Renal cortical epithelial cell (primary cell): ENCODE results near the gene PLOD2. TPM values are rescaled to one million over a fixed set of nuclear protein-coding genes. Genes with fewer than 3 reads are reported as not detected.

ENCODE experiments used
- DNase-seq: peaks from one replicate; pipeline ENCODE4 v3.0.0-alpha.2; 2011; ENCODE audit warnings: low read depth
- total RNA-seq: library from RNA; depleted of rRNA; stranded (reverse); fragments of >200 nt; gene quantifications from 2 replicates; pipeline ENCODE4 v1.2.3, GENCODE V29; 2014

PLOD2 gene
- total RNA-seq, 1 donor from 2014 or later = 348 TPM

DNA sequence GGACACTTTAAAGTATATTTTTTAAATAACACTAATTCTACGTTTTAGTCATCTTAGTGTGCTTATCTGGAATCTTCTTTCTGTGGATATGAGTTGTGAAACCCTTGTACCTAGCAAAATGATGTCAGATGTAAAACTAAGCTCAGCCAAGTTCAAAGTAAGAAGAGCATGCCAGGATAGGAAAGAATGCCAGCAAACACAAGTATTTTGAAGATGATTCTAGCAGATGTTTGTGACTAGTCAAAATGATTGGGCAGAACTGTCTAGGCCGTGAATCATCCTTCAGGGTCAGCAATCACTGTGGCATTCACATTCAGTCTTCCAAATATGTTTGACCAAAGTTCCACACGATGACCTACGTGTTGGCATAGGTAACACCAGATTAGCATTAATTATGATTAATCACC is 5.4 kb upstream of the PLOD2 start:
- peak; percentile 92 for DNase-seq

DNA sequence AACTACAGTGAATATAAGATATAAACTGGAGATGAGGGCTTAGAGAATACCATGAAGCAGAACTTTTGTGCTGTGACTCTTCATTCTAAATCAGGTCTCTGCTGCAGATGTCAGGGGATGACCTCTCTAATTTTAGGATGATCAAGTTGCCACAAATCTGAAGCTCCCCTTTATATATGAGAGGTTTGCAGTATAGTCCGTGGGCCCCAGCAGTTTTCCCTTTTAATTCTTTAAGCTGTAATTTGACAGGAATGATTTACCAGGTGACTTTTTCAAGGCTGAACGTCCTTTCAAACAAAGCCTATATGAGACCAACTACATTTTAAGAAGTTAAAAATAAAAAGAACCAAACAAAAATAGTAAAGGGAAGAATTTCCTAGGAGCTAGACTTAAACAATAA is 4.9 kb upstream of the PLOD2 start:
- DNase-seq = no peak

DNA sequence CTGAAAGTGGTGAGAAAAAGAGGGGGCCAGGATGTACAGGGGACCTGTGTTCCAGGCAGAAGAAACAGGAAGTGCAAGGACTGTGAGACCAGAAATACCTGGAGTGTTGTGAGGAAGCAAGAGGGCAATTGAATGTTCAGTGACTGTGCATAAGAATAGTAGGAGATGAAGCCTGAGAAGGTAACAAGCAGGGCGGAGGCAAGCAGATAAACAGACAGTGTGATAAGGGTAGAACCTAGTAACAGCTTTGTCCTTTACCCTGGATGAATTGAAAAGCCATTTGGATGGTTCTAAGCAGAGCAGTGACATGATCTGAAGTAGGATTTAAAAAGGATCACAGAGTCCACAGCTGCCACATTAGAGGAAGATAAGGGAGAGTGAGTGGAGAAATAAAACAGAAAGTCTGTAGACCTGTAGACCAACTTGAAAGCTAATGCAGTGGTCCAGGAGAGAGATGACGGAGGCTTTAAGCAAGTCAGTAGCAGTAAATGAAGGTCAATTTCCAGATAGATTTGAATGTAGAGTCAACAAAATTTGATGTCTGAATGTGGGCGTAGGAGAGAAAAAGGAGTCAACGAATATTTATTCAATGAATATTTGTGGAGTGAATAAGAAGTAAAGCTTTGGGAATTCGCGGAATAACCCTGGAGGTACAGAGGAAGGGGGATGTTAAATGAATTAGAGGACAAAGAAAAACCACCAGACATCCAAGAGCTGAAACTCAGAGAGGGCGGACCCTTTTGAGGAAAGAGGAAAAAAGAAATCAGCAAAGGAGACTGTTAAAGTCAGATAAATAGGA is 4.2 kb upstream of the PLOD2 start:
- no peak for DNase-seq

DNA sequence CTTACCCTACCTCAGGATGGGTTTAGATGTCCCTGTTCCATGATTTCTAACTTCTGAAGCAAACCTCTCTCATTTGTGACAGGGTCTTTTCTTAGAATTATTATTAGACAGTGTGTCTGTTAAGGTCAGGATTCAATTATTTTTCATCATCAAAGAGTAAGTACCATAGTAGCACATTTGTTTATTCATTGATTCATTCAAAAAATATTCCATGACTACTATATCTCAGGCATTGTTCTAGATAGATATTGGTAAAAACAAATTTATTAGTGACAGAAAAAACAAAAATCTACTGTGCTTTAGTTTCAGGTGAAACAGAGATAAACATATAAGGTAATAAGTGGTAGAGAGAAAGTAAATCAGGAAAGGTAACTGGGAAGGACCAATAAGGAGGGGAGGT is 3.5 kb upstream of the PLOD2 start:
- DNase-seq = no peak

DNA sequence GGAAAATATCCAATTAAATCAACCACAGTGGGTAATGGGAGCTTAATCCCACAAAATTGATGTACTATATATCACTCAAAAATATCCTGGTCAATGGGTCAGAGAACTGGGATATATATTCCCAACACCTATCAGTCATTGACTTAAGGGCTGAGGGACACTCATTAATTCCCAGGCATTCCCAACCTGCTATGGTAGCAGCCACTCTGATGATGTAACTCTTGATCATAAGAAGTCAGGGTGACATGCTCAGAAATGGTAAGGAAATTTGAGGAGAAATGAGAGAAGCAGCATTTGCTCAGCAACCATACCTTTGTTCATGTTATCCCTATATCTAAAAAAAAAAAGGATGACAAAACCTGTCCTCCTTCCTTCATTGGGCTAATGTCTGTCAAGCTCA is 3.1 kb upstream of the PLOD2 start:
- no peak for DNase-seq

DNA sequence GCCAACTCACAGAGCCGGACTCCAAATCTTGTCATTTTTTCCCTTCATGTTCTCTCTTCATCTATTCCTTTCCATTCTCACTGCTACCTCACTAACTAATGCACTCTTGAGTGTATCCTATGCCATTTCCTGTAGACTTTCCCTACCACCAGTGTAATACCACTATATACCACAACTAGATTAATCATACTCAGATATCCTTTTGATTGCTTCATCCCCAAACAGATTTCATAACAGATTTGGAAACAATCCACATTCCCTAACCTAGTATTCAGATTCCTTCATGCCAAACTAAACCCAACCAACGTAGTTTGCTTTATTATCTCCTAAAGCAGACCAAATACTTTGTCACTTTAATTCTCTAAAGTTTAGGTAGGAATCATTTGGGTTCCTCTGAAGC is 2.6 kb upstream of the PLOD2 start:
- DNase-seq = peak; percentile 89

DNA sequence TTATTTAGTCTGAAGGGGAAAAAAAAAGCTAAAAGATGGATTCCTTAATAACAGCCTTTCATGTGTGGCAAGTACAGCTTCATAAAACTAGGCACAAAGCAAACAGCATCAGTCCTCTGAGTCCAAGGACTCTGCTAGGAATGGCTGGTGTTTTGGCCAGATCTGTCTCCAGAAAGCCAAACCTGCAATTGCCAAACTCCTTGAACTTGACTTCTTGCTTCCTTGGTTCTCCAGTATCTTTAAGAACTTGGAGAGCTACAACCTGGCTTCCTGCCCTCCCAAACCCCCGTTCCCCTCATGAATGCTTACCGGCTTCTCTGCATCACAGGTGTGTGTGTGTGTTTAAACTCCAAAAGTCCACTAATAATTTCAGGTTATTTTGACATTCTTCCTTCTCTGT is 1.6 kb upstream of the PLOD2 start:
- DNase-seq = no peak

DNA sequence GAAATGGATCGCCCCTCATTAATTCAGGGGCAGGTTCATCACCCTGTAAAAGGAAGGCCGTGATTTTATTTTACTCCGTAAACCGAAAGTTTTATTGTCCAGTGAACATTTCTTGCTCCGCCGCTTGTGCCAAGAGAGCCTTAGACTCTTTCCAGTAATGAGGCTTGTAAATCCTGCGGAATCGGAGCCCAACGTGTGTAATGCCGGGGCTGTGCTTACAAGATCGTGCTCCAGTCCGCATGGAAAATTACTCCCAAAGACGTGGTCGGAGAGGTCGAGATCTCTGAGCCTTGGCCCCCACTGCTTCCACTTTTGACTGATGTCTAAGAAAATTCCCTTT is 649 bp upstream of the PLOD2 start:
- no peak for DNase-seq

DNA sequence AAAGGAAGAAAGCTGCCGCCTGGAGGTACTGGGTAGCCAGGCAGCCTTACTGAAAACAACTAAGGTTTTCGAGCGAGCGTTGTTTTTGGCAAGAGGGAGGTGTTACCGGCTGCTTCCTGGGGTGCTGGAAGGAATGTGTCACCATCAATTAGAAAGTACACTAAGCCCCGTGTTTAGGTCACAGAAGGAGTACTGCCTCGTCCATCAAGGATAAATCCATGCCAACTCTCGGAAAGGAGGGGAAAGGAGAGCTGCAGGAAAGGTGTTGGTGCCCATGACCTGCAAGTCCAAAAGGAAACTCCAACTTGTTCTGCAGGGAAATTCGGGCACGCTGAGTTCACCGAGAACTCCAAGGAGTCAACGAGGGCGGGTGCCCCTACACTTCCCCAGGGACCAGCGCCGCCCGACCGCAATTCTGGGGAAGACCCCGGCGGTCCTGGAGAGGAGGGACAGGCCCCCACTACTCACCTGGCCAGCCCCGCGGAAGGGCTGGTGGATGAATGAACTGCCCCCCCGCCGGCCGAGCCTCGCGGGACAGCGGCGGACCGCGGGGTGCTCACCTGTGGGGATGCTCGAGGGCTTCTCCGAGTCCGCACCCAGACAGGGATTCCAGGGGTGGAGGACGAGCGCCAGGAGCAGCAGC is 542 bp downstream of the PLOD2 start:
- peak; percentile 86 for DNase-seq

DNA sequence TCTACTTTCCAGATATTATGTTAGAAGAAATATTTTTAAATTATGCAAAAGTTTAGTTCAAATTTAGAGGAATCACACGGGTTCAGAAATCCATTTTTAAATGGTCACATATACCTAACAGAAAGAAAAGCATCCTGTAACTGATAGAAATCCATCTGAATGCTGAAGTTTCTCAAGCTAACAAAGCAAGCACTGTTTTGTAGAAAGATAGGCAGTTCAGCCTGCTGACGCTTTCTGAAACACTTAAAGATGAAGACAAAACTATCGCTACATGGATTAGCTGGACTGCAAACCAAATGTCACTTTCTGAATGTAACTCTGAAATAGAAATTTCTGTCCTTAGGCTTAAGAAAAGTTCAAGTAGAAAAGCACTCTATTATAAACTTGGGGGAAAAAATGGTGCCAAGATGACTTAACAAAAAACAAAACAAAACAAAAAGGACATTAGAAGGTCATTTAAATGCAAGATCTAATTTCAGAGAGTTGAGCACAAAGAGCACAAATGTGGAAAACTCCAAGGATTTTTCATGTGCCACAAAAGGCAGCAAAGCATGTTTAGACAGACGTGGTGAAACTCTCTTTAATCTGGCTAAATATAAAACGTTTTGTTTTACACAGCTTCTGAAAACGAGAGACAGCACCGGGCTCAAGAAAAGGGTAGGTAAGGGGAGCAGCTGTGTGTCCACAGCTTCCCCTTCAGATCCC is 1.2 kb downstream of the PLOD2 start:
- no peak for DNase-seq

DNA sequence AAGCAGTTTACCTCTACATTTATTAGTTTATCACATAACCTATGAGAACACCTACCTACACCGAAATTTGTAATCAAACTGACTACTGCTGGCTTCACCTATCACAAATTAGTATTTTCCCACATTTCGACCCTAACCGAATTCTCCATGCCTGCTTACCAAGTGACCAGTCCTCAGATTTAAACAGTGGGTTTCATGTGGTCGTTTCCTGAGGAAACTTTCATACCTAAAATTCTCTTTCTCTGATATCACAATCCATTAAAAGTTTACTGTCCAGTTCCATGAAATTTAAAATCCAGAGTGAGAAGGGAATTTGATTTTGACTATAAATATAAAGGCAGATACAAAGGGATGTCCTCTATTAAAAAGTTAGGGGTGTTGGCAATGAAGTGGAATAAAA is 1.9 kb downstream of the PLOD2 start:
- DNase-seq = no peak

DNA sequence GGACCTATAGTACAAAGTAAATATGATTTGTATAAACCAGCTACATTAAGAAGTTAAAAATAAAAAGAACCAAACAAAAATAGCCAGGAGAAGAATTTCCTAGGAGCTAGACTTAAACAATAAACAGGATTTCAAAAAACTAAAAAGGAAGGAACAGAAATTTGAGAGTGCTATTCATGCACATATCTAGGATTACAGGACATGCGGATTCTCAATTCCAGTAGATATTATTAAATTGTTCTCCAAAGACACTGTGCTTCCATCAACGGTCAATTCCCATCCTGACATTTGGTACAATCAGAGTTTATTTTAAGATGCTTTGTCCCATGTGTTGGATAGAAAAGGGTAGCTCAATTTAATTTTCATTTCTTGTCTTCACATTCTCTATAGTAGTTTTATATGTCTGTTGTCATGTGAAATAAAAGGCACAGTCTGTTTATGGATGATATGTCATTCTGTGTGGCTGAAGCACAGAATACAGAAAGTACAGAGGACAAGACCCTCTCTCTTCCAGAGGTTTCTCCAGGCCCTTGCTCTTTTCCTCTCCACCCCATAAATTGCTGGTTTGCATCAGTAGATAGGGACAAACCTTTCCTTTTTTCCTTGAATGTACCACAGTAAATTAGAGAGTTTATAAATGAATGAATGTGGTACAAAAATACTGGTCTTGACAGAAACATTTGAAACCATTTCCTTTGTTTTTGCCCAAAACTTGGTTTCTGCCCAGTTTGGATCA is 3.5 kb downstream of the PLOD2 start:
- no peak for DNase-seq

DNA sequence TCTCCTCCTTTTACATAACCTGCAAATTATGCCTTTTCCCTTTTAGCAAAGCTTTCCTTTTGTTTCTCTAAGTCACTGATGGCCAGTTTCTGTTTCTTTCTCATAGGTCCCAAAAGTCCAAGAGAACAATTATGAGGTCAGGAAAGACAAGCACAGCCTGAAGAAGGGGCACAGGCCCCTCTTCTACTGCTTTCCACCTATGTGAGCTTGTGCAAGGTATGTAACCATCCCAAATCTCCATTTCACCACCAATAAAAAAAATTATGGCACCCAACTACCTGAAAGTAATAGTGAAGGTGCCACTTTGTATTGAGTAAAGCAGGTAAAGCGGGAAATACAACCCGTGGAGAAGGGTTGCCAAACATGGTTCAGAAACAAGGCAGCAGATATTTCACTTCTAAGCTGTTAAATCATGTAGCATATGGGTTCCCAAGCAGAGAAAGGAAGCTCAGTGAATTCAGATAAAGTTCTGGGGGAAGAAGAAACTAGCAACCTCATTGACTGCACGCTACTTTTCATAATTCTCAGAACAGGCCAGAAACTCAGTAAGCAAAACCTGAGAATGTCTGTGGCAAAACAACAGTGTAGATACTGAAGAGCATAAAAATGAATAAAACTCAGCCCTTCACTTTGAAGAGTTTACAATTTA is 4.2 kb downstream of the PLOD2 start:
- no peak for DNase-seq

DNA sequence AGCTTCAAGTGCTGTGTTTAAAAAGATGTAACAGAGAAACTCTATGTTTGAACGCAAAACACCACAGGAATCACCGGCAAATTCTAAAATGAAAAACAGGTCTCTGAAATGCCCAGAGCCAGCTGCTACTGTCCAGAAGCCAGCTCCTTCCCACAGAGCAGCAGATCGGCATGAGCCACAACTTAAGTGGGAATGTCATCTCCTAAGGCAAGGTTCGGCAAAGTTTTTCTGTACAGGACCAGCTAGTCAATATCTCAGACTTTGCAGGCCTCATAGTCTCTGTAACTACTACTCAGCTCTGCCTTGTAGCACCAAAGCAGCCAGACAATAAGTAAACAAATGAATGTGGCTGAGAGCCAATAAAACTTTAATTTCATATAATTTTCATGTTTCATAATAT is 4.9 kb downstream of the PLOD2 start:
- no peak for DNase-seq

DNA sequence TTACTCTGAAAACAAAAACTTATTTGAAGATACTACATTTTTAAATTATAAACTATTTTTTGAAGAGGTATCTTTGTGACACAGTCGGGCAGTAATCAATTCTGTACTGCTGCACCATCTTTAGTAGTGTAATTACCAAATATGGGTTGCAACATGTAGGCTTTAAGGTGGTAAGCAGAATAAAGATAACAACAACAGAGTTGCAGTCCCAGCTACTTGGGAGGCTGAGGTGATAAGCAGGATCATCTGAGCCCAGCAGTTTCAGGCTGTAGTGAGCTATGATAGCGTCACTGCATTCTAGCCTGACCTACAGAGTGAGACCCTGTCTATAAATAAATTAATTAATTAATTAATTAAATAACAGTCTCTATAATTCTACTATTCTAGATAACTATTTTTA is 6.0 kb downstream of the PLOD2 start:
- DNase-seq = no peak

DNA sequence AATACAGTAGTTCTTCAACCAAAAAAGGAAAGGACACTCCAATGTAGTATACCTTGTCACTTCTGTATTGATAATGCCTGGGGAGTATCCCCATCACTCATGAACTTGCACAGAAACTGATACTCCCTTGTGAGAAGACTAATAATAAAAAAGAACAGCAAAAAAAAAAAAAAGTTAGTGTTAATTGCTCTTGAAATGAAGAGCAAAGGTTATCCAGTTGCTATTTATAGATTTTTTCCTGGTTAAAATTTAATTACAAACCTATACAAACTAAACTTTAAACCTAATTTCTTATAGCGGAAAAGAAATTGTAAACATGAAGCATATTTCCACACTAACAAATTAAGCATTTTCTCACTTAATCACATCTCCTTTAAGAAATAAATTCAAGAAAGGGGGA is 6.7 kb downstream of the PLOD2 start:
- DNase-seq = no peak

DNA sequence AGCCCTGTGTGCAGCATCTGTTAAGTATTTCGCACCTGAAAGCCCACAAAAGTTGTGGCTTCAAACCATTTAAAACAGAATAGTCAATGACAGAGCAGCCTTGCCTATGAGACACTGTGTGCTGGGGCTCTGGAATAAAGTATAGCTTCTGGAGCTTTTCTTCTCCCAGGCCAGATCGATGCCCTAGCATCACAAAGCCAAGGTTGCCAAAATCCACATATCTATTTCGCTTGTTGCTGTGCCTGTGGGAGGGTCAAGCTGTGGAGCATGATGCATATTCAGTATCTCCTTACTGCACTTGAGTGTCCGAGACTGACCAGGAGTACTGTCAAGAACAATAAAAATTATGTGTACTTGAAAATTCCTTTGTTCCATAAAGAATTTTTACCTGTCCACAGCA is 7.6 kb downstream of the PLOD2 start:
- no peak for DNase-seq

DNA sequence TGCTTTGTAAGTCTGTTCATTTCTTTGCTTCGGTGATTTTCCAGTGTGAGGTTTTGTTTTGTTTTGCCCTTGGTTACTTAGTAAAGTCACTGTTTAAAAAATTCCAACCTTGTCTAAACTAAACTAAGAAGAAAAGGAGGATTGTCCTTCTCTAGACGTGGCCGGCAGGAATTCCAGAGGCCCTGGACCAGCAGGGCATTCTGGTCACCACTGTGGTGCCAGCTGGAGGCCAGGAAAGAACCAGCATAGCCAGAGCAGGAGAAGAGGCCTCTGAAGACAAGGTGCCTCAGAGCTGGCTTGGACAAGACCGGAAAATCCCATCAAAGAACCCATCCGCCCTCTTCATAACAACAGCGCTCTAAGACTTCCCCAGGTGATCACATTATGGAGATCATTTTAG is 8.2 kb downstream of the PLOD2 start:
- peak; percentile 94 for DNase-seq

DNA sequence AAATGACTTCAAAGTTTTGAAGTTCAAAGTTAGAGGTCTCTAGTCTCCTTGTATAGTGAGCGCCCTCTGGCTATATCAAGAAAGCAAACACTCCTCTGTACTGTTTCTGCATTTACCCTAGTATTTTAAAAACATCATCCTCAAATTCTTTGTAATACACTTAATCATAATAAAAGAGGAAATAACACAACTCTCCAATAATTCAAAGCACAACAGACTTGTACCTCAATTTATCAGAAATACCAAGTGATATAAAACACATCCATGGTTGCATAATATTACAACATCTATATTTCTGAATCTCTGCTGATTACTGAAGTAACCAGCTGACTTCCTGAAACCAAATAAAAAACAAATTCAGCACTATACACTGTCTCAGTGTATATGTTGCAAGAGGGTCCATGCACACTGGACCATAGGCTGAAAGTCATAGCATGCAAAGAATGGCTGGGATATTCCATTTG is 12.5 kb downstream of the PLOD2 start:
- peak; percentile 51 for DNase-seq

DNA sequence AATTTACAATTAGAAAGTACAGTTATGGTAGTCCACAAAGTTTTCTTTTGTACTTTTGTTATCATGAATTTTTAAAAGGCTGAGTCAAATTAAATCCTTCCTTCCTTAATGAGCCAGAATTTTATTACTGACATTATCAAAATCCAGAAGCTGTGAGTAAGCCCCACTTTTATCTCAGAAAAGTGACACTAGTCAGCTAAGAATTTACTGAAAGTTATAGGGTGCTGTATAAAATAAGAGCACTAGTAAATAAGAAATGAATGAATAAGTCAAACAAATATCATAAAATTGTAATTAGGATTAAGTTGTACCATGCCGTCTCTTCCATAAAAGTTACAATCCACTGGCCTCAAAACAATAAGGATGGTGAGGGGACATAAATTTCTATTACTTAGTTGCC is 15.3 kb downstream of the PLOD2 start:
- no peak for DNase-seq

DNA sequence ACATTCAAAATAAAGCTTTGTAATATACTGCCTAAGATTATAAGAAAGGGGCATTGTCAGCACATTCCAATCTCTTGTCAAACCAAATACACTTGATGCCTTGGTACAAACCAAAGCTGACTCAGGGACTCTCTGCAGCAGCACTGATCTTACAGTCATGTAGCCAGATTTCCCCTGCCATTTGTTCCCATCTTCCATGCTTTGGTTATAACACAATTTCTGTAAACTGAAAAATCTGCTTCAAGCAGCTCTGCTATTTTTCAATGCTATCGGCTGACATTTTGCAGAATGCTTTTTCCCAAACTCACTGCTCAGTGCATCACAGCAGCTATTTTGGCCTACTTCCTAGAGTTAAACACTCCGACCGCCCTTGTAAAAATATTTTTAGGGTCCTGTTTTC is 18.2 kb downstream of the PLOD2 start:
- peak; percentile 73 for DNase-seq

DNA sequence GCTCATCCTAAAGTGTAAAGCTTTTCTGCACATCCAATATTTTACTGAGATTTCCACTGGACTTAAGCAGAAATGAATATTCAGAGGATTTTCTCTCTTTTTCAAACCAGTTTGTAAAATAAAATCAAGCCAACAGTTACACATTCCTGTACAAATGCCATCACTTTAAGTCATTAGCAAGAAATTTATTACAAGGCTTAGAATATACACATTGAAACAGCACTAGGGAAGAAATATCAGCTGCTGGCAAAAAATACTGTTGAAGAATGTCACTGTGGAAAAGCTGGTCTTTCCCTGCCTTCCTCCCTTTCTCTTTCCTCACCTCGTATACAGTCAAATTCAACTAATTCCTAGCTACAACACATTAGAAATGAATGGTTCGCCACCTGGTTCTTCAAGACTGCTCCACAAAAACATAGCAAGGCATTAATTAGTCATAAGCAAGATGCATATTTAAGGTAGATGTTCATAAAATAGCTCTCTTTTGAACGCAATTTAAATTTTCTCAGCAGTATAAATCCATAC is 21.3 kb downstream of the PLOD2 start:
- DNase-seq = no peak
